CD4-positive, alpha-beta T cell (primary cell): ENCODE data around the gene PSMD2. TPM values are rescaled to one million over a fixed set of nuclear protein-coding genes. Genes with fewer than 3 reads are reported as not detected.

ENCODE experiments used
- ATAC-seq: fragments of 200-7000 bp; cut with Tn5 transposase; one replicate; pipeline ENCODE4 v1.10.0; 2022; ENCODE audit warnings: mild to moderate bottlenecking; ENCODE audit not compliant: poor library complexity
- CTCF ChIA-PET: fragments of 350-600 bp; sonication (Branson Sonifier 250); formaldehyde crosslinking; loops from one replicate; lab custom pipeline; 2021; ENCODE audit warnings: antibody characterized with exemption, inconsistent platforms; lab: Charles Lee
- POLR2A ChIA-PET: fragments of 350-600 bp; sonication (Branson Sonifier 250); formaldehyde crosslinking; loops from one replicate; lab custom pipeline; 2021; ENCODE audit warnings: antibody characterized with exemption, inconsistent platforms; lab: Charles Lee
- DNase-seq, 14 experiments: peaks; one replicate each; pipeline ENCODE4 v3.0.0-alpha.2; 2013 to 2020; ENCODE audit warnings: mixed read lengths in 2 of 14
- H3K27ac ChIP-seq, 2 donors: one replicate each; pipeline versions ENCODE4 v1.5.1 to v1.7.0; 2013; ENCODE audit warnings: low read length in 2 of 2, low read depth in 1 of 2, mild to moderate bottlenecking in 1 of 2
- H3K27me3 ChIP-seq, 2 experiments: 1 replicate in 1 of 2; 2 replicates in 1 of 2; pipeline versions ENCODE4 v1.6.1 to v1.7.0; 2013; ENCODE audit warnings: low read length in 2 of 2, control low read depth in 1 of 2, mild to moderate bottlenecking in 1 of 2, moderate library complexity in 1 of 2; ENCODE audit not compliant: insufficient read depth in 2 of 2, control insufficient read depth in 1 of 2
- H3K36me3 ChIP-seq: one replicate; pipeline ENCODE4 v1.6.1; 2013; ENCODE audit warnings: low read length, control low read depth; ENCODE audit not compliant: insufficient read depth
- H3K4me1 ChIP-seq: one replicate; pipeline ENCODE4 v1.6.1; 2013; ENCODE audit warnings: low read length, control low read depth; ENCODE audit not compliant: insufficient read depth
- H3K4me3 ChIP-seq: one replicate; pipeline ENCODE4 v1.5.1; 2013; ENCODE audit warnings: mild to moderate bottlenecking, low read length, moderate library complexity
- H3K9me3 ChIP-seq, 2 experiments: 1 replicate in 1 of 2; 2 replicates in 1 of 2; pipeline versions ENCODE4 v1.6.1 to v1.7.0; 2013; ENCODE audit warnings: low read length in 2 of 2, mild to moderate bottlenecking in 2 of 2, control low read depth in 1 of 2, moderate library complexity in 1 of 2; ENCODE audit not compliant: control insufficient read depth in 1 of 2, insufficient read depth in 1 of 2
- H3K27ac Mint-ChIP-seq: one replicate; pipeline ENCODE4 v1.8.0; 2020; ENCODE audit warnings: mixed read lengths
- H3K27me3 Mint-ChIP-seq: one replicate; pipeline ENCODE4 v1.8.0; 2021; ENCODE audit warnings: mixed read lengths
- H3K36me3 Mint-ChIP-seq: one replicate; pipeline ENCODE4 v1.8.0; 2021; ENCODE audit warnings: low read depth, mixed read lengths
- H3K4me1 Mint-ChIP-seq: one replicate; pipeline ENCODE4 v1.8.0; 2021; ENCODE audit warnings: low read depth, mixed read lengths
- H3K4me3 Mint-ChIP-seq: one replicate; pipeline ENCODE4 v1.8.0; 2020; ENCODE audit warnings: mild to moderate bottlenecking, mixed read lengths
- H3K9me3 Mint-ChIP-seq: one replicate; pipeline ENCODE4 v1.8.0; 2020; ENCODE audit warnings: mixed read lengths
- intact Hi-C, 2 experiments: fragments of 100-400 bp; cut with DNase I in 1 of 2; cut with micrococcal nuclease in 1 of 2; formaldehyde crosslinking; loops; one replicate each; pipeline versions ENCODE4 v1.15.1 to v1.9.0; 2023 to 2025; cut with DNase I, micrococcal nuclease
- total RNA-seq, 174 experiments: library from RNA in 2 of 174; stranded (reverse) in 2 of 174; gene quantifications; one replicate each; pipeline ENCODE4 v1.2.3 and lab custom pipeline; 2021 to 2026
- TF ChIP-seq, protein P1 (sequence below): fragments of 200-600 bp; IDR thresholded peaks from one replicate; pipeline ENCODE4 v1.8.0; 2022; ENCODE audit warnings: antibody characterized with exemption, mild to moderate bottlenecking

The PSMD2 gene
- total RNA-seq, 2 experiments from 2014 or later, result 159 TPM

DNA sequence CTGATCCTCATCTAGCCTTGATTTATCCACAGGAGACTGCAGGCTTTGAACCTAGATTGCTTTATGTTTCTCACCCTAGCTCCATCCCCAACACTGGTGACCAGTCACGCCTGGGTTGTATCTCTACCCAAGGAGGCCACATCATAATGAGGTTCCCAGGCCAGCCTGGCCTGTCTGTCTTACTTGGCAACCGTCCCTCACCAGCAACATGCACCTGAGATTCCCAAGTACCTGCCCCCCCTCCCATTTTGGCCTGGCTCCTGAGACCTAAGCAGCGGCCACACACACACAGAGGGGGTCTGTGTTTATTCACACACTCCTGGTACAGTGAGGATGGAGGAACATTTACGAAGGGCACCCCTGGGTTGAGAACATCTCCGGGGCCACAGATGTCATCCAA lies 40.1 kb upstream of the PSMD2 start:
- DNase-seq (no peak), ATAC-seq (no peak)
- Histone ChIP-seq H3K4me1 (peaks cover 29% of the 10 kb centered on the region), H3K27me3 (peaks cover 21 to 26% of the 10 kb centered on the region in 2 experiments), H3K27ac (no peak overlapping the region), H3K4me3 (no peak overlapping the region), H3K36me3 (no peaks in the 10 kb centered on the region), H3K9me3 (peaks cover 0 to 12% of the 10 kb centered on the region in 2 experiments)
- H3K27me3 Mint-ChIP-seq, result peaks cover 37% of the 10 kb centered on the region
- TF ChIP-seq, protein P1, sequence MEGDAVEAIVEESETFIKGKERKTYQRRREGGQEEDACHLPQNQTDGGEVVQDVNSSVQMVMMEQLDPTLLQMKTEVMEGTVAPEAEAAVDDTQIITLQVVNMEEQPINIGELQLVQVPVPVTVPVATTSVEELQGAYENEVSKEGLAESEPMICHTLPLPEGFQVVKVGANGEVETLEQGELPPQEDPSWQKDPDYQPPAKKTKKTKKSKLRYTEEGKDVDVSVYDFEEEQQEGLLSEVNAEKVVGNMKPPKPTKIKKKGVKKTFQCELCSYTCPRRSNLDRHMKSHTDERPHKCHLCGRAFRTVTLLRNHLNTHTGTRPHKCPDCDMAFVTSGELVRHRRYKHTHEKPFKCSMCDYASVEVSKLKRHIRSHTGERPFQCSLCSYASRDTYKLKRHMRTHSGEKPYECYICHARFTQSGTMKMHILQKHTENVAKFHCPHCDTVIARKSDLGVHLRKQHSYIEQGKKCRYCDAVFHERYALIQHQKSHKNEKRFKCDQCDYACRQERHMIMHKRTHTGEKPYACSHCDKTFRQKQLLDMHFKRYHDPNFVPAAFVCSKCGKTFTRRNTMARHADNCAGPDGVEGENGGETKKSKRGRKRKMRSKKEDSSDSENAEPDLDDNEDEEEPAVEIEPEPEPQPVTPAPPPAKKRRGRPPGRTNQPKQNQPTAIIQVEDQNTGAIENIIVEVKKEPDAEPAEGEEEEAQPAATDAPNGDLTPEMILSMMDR, result no peak
- no peak overlapping the region for H3K27ac Mint-ChIP-seq
- no peaks in the 10 kb centered on the region for H3K36me3 Mint-ChIP-seq
- H3K9me3 Mint-ChIP-seq, result no peaks in the 10 kb centered on the region
- peaks cover 17% of the 10 kb centered on the region for H3K4me1 Mint-ChIP-seq
- peak overlapping the region; percentile 67 for H3K4me3 Mint-ChIP-seq
- CTCF ChIA-PET, result no interaction called here
- POLR2A ChIA-PET, result no interaction called here
- intact Hi-C loops, result no loop called here

DNA sequence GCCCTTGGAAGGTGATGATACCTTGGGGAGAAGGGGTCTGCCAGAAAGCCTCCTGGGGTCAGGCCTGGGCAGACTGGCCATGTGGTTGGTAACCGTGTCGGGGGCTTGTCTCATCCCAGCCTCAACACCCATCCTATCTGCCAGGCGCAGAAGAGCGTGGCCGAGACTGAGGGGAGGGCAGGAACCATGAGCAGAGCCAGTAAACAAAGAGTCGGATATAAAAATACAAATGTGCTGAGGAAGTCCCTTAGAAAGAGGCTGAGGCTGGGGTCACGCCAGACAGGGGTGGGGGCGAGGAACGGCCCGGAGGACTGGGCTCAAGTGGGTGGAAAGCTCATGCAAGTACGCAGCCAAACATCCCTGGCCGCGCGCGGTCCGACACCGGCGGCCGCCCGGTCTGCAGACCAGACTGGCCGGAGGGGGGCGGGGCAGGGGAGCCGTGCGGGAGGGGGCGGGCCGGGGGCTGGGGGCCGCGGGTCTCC lies 39.6 kb upstream of the PSMD2 start:
- Mint-ChIP-seq H3K9me3 (no peaks in the 10 kb centered on the region), H3K27me3 (peaks cover 40% of the 10 kb centered on the region), H3K4me3 (peak overlapping the region; percentile 67), H3K27ac (no peak overlapping the region), H3K4me1 (peaks cover 17% of the 10 kb centered on the region), H3K36me3 (no peaks in the 10 kb centered on the region)
- Histone ChIP-seq H3K4me3 (no peak overlapping the region), H3K4me1 (peaks cover 29% of the 10 kb centered on the region), H3K9me3 (peaks cover 0 to 12% of the 10 kb centered on the region in 2 experiments), H3K27me3 (peaks cover 23 to 26% of the 10 kb centered on the region in 2 experiments), H3K27ac (no peak overlapping the region), H3K36me3 (no peaks in the 10 kb centered on the region)
- POLR2A ChIA-PET, result interaction anchor here (1.4 kb wide), 1 partner anchor 13 kb away, joined by 4 read pairs; no protein-coding TSS in a partner anchor
- intact Hi-C loops, result no loop called here
- ATAC-seq (no peak), DNase-seq (peak in 1 of 14 experiments; percentile 8)
- TF ChIP-seq, protein P1, result no peak
- CTCF ChIA-PET, result no interaction called here

DNA sequence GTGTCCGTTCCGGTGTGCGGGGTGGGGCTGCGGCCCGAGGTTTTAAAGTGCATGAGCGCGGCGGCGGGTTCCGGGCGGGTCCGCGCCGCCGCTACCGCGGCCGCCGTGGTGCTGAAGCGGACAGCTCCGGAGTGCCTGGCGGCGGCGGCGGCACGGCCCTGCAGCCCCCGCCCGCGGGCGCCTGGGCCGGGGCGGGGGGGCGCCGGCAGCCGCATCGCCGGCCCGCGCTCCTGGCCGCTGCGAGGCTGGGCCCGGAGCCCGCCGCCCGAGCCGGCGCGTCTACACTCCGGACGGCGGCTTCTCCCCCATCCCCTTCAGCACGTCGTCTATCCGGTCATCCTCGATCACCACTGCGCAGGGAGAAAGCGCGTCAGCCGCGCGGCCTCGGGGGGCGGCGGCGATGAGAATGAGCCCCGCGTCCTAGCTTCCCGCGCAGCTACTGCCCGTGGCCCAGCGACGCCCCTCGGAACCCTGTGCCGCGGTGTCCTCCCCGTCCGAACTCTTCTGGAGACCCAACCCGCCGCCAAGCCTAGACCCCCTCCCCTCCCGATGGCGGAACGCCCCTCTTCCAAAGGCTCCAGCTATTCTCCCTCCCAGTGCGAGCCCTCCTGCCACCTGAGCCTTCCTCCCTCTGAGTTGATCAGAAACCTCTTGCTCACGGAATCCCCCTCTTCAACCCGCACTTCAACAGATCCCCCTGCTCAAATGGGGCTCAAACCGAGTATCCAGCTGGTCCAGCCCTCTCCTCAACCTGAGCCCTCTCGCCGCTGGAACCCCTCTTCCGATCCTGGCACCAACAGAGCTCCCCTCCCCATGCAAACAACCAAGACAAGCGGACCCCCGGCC lies 38.9 kb upstream of the PSMD2 start:
- Mint-ChIP-seq H3K4me1 (peaks cover 17% of the 10 kb centered on the region), H3K4me3 (peak overlapping the region; percentile 84), H3K27me3 (peaks cover 47% of the 10 kb centered on the region), H3K36me3 (no peaks in the 10 kb centered on the region), H3K9me3 (no peaks in the 10 kb centered on the region), H3K27ac (no peak overlapping the region)
- peaks cover 29% of the 10 kb centered on the region for H3K4me1 ChIP-seq
- ATAC-seq (peak; percentile 71), DNase-seq (peak in 8 of 14 experiments; percentile 17 to 77 (median 44))
- TF ChIP-seq, protein P1, result no peak
- intact Hi-C loops, result loop anchor here in 1 of 2 experiments (5.0 kb wide), 1 partner anchor 37 kb away; the partner anchor contains the start of gene PSMD2
- H3K9me3 ChIP-seq, result peaks cover 0 to 12% of the 10 kb centered on the region in 2 experiments
- H3K27me3 ChIP-seq, result peaks cover 28 to 33% of the 10 kb centered on the region in 2 experiments
- POLR2A ChIA-PET, result interaction anchor here (1.4 kb wide), 1 partner anchor 14 kb away, joined by 4 read pairs; no protein-coding TSS in a partner anchor
- H3K36me3 ChIP-seq, result no peaks in the 10 kb centered on the region
- H3K4me3 ChIP-seq, result peak overlapping the region; percentile 43
- CTCF ChIA-PET, result interaction anchor here (1.7 kb wide), 1 partner anchor 10 kb away, joined by 12 read pairs; the partner anchor contains the start of gene EEF1AKMT4
- no peak overlapping the region for H3K27ac ChIP-seq
